ENCODE measurements around the gene FAT1.

The FAT1 gene

GRCh38 chr4:186606591-186606992 lies 117.1 kb downstream of the FAT1 start:
- no peak for DNase-seq (ENCODE audit: low read depth)

- no peak for DNase-seq (ENCODE audit: low read depth)
Observed at GRCh38 chr4:186605261-186605865, 118.3 kb downstream of the FAT1 start.

- no peak for DNase-seq (ENCODE audit: low read depth)
Observed at GRCh38 chr4:186604124-186604807, 119.4 kb downstream of the FAT1 start.

- DNase-seq (ENCODE audit: low read depth): no peak
Observed at GRCh38 chr4:186602978-186603377, 120.7 kb downstream of the FAT1 start.

GRCh38 chr4:186599483-186599882 lies 124.2 kb downstream of the FAT1 start:
- no peak for DNase-seq (ENCODE audit: low read depth)

- no peak for DNase-seq (ENCODE audit: low read depth)
Observed at GRCh38 chr4:186598686-186599085, 125.0 kb downstream of the FAT1 start.

- no peak for DNase-seq (ENCODE audit: low read depth)
Observed at GRCh38 chr4:186596850-186597390, 126.7 kb downstream of the FAT1 start.

GRCh38 chr4:186596346-186596745 lies 127.3 kb downstream of the FAT1 start:
- no peak for DNase-seq (ENCODE audit: low read depth)

- no peak for DNase-seq (ENCODE audit: low read depth)
Observed at GRCh38 chr4:186593587-186593973, 130.1 kb downstream of the FAT1 start.

- DNase-seq (ENCODE audit: low read depth): no peak
Observed at GRCh38 chr4:186592966-186593586, 130.6 kb downstream of the FAT1 start.

- DNase-seq (ENCODE audit: low read depth): no peak
Observed at GRCh38 chr4:186592445-186592844, 131.2 kb downstream of the FAT1 start.

GRCh38 chr4:186591651-186592050 lies 132.0 kb downstream of the FAT1 start:
- DNase-seq (ENCODE audit: low read depth): no peak

GRCh38 chr4:186588503-186588902 lies 135.2 kb downstream of the FAT1 start:
- no peak for DNase-seq (ENCODE audit: low read depth)

GRCh38 chr4:186587416-186588018 lies 136.1 kb downstream of the FAT1 start:
- DNase-seq (ENCODE audit: low read depth): peak; percentile 4

GRCh38 chr4:186586205-186586604 lies 137.5 kb downstream of the FAT1 start:
- DNase-seq (ENCODE audit: low read depth): no peak

- DNase-seq (ENCODE audit: low read depth): no peak
Observed at GRCh38 chr4:186584912-186585311, 138.7 kb downstream of the FAT1 start.

GRCh38 chr4:186581421-186581820 lies 142.2 kb downstream of the FAT1 start:
- no peak for DNase-seq (ENCODE audit: low read depth)

- DNase-seq (ENCODE audit: low read depth): no peak
Observed at GRCh38 chr4:186580669-186581068, 143.0 kb downstream of the FAT1 start.

- no peak for DNase-seq (ENCODE audit: low read depth)
Observed at GRCh38 chr4:186570193-186570996, 153.3 kb downstream of the FAT1 start.

GRCh38 chr4:186569533-186570192 lies 154.0 kb downstream of the FAT1 start:
- DNase-seq (ENCODE audit: low read depth): no peak

- DNase-seq (ENCODE audit: low read depth): no peak
Observed at GRCh38 chr4:186566068-186566467, 157.6 kb downstream of the FAT1 start.

All from stimulated activated CD8-positive, alpha-beta memory T cell treated with anti-CD3 and anti-CD28 coated beads, Interleukin-12 subunit alpha, Interleukin-12 subunit beta, amount 100 ng/mL, for 4 hours (primary cell).